SK-N-SH (cell line): Measurements from ENCODE around the gene HNRNPAB. TPM values are rescaled to one million over a fixed set of nuclear protein-coding genes. Genes with fewer than 3 reads are reported as not detected.
A peak's percentile ranks its signal among the peaks of the same experiment; 100 is the strongest.

Experiments used
- CTCF ChIA-PET: fragments of 300-600, 350-600 bp; formaldehyde crosslinking; extraction: SDS; loops from one replicate; lab custom pipeline; 2021; lab: Yijun Ruan, JAX
- POLR2A ChIA-PET: fragments of 350-600 bp; sonication (Branson Sonifier 250); formaldehyde crosslinking; extraction: SDS; loops from one replicate; lab custom pipeline; 2020; ENCODE audit warnings: antibody characterized with exemption, inconsistent platforms; lab: Yijun Ruan, JAX
- DNase-seq: peaks from one replicate; pipeline ENCODE4 v3.0.0; 2012
- H2AFZ ChIP-seq: fragments of 200-600 bp; sonication (generic); 2 replicates; pipeline ENCODE4 v1.8.1; 2016; ENCODE audit warnings: antibody characterized with exemption, mild to moderate bottlenecking, low read depth
- H3F3A ChIP-seq: fragments of 200-600 bp; sonication (generic); replicated peaks from 2 replicates; pipeline ENCODE3; 2016; ENCODE audit warnings: antibody characterized with exemption, mild to moderate bottlenecking; ENCODE audit not compliant: insufficient read depth
- H3K27ac ChIP-seq, 2 experiments: fragments of 200-500 bp in 1 of 2; fragments of 200-600 bp in 1 of 2; sonication (Bioruptor generic) in 1 of 2; sonication (generic), shearing (Covaris generic) in 1 of 2; 2 replicates each; pipeline versions ENCODE4 v1.5.1 to v1.6.1; 2014 to 2016; ENCODE audit warnings: low read depth in 2 of 2, inconsistent platforms in 1 of 2, low read length in 1 of 2, mild to moderate bottlenecking in 1 of 2, mixed read lengths in 1 of 2
- H3K27me3 ChIP-seq: fragments of 200-600 bp; sonication (generic), shearing (Covaris generic); 2 replicates; pipeline ENCODE4 v1.6.1; 2016; ENCODE audit warnings: mixed run types; ENCODE audit not compliant: insufficient read depth
- H3K36me3 ChIP-seq, 2 experiments: fragments of 200-500 bp in 1 of 2; fragments of 200-600 bp in 1 of 2; sonication (Bioruptor generic) in 1 of 2; sonication (generic) in 1 of 2; replicated peaks in 1 of 2; 2 replicates each; pipeline versions ENCODE3 to v1.5.1; 2014 to 2016; ENCODE audit warnings: low read length in 1 of 2, mild to moderate bottlenecking in 1 of 2; ENCODE audit not compliant: insufficient read depth in 2 of 2, control insufficient read depth in 1 of 2
- H3K4me1 ChIP-seq, 2 experiments: fragments of 200-500 bp in 1 of 2; fragments of 200-600 bp in 1 of 2; sonication (Bioruptor generic) in 1 of 2; sonication (generic), shearing (Covaris generic) in 1 of 2; 2 replicates each; pipeline versions ENCODE4 v1.5.1 to v1.6.1; 2014 to 2016; ENCODE audit warnings: low read depth in 1 of 2, low read length in 1 of 2, mixed run types in 1 of 2; ENCODE audit not compliant: insufficient read depth in 2 of 2, control insufficient read depth in 1 of 2
- H3K4me2 ChIP-seq: fragments of 200-600 bp; sonication (generic), shearing (Covaris generic); 2 replicates; pipeline ENCODE4 v1.6.1; 2017; ENCODE audit warnings: mixed run types
- H3K4me3 ChIP-seq, 2 experiments: fragments of 200-500 bp in 1 of 2; fragments of 200-600 bp in 1 of 2; sonication (Bioruptor generic) in 1 of 2; sonication (generic), shearing (Covaris generic) in 1 of 2; 2 replicates each; pipeline versions ENCODE4 v1.5.1 to v1.8.1; 2014 to 2016; ENCODE audit warnings: low read depth in 2 of 2, inconsistent platforms in 1 of 2, low read length in 1 of 2, mild to moderate bottlenecking in 1 of 2, mixed read lengths in 1 of 2, moderate library complexity in 1 of 2
- H3K79me2 ChIP-seq: fragments of 200-600 bp; sonication (generic); 2 replicates; pipeline ENCODE4 v1.8.1; 2017; ENCODE audit warnings: mild to moderate bottlenecking; ENCODE audit not compliant: insufficient read depth
- H3K9ac ChIP-seq: fragments of 200-600 bp; sonication (generic); 2 replicates; pipeline ENCODE4 v1.6.1; 2017; ENCODE audit warnings: mixed run types
- H3K9me2 ChIP-seq: fragments of 200-600 bp; sonication (generic); 2 replicates; pipeline ENCODE4 v1.6.1; 2017; ENCODE audit warnings: mixed run types
- H3K9me3 ChIP-seq: fragments of 200-600 bp; sonication (generic); 2 replicates; pipeline ENCODE4 v1.6.1; 2017; ENCODE audit warnings: mixed run types, mild to moderate bottlenecking, moderate library complexity
- H4K20me1 ChIP-seq: fragments of 200-600 bp; sonication (generic); 2 replicates; pipeline ENCODE4 v1.6.1; 2017; ENCODE audit warnings: mild to moderate bottlenecking, mixed run types; ENCODE audit not compliant: insufficient read depth
- CHD2 ChIP-seq: fragments of 150-350 bp; IDR thresholded peaks from 2 replicates; pipeline ENCODE4 v1.6.1; 2018; ENCODE audit warnings: low read length; ENCODE audit not compliant: partially characterized antibody
- ELF1 ChIP-seq: IDR thresholded peaks from 2 replicates; pipeline ENCODE4 v1.4.0; 2012
- EP300 ChIP-seq, 2 experiments: IDR thresholded peaks; 2 replicates each; pipeline versions ENCODE4 v1.4.0 to v1.6.1; 2012; ENCODE audit warnings: borderline replicate concordance in 1 of 2, low read depth in 1 of 2, low read length in 1 of 2
- EZH2phosphoT487 ChIP-seq: fragments of 200-600 bp; sonication (generic); IDR thresholded peaks from 2 replicates; pipeline ENCODE4 v1.6.1; 2017; ENCODE audit warnings: low read depth, mixed run types, mild to moderate bottlenecking, antibody characterized with exemption, moderate library complexity, borderline replicate concordance
- FOSL2 ChIP-seq: IDR thresholded peaks from 2 replicates; pipeline ENCODE4 v1.4.0; 2012; ENCODE audit warnings: low read depth, mild to moderate bottlenecking, moderate library complexity, borderline replicate concordance
- FOXM1 ChIP-seq: IDR thresholded peaks from 2 replicates; pipeline ENCODE4 v1.4.0; 2012; ENCODE audit warnings: low read depth, mild to moderate bottlenecking
- GATA2 ChIP-seq: sonication (generic); formaldehyde crosslinking; IDR thresholded peaks from 2 replicates; pipeline ENCODE4 v1.5.0; 2020; ENCODE audit warnings: mild to moderate bottlenecking, missing genetic modification reagents
- IRF3 ChIP-seq: fragments of 150-350 bp; IDR thresholded peaks from 2 replicates; pipeline ENCODE4 v1.6.1; 2016; ENCODE audit warnings: mild to moderate bottlenecking, low read depth, low read length
- JUND ChIP-seq: IDR thresholded peaks from 2 replicates; pipeline ENCODE4 v1.4.0; 2012
- MAX ChIP-seq: IDR thresholded peaks from 2 replicates; pipeline ENCODE4 v1.4.0; 2012; ENCODE audit warnings: low read depth
- MEF2A ChIP-seq: IDR thresholded peaks from 2 replicates; pipeline ENCODE4 v1.4.0; 2012; ENCODE audit warnings: low read depth, borderline replicate concordance
- MXI1 ChIP-seq: IDR thresholded peaks from 2 replicates; pipeline ENCODE4 v1.6.1; 2012; ENCODE audit warnings: mild to moderate bottlenecking, low read depth, low read length, improper control_type of control experiment
- NRF1 ChIP-seq: IDR thresholded peaks from 2 replicates; pipeline ENCODE4 v1.6.1; 2012; ENCODE audit warnings: low read depth, mild to moderate bottlenecking, low read length
- POLR2AphosphoS5 ChIP-seq: IDR thresholded peaks from 2 replicates; pipeline ENCODE4 v1.6.1; 2012; ENCODE audit warnings: low read depth, low read length
- SIN3A ChIP-seq: IDR thresholded peaks from 2 replicates; pipeline ENCODE4 v1.6.1; 2012; ENCODE audit warnings: low read depth, mild to moderate bottlenecking, low read length, moderate library complexity, borderline replicate concordance
- SMC3 ChIP-seq: IDR thresholded peaks from 2 replicates; pipeline ENCODE4 v1.6.1; 2012; ENCODE audit warnings: low read depth, low read length, improper control_type of control experiment
- TAF1 ChIP-seq: IDR thresholded peaks from 2 replicates; pipeline ENCODE4 v1.6.1; 2012; ENCODE audit warnings: low read depth, mild to moderate bottlenecking, low read length, moderate library complexity, borderline replicate concordance
- USF1 ChIP-seq: IDR thresholded peaks from 2 replicates; pipeline ENCODE4 v1.4.0; 2012; ENCODE audit warnings: low read depth, borderline replicate concordance
- YY1 ChIP-seq: IDR thresholded peaks from 2 replicates; pipeline ENCODE4 v1.4.0; 2012; ENCODE audit warnings: low read depth, mild to moderate bottlenecking
- WGBS: methylation state at CpG from one replicate; pipeline ENCODE4 v1.1.6; 2017; ENCODE audit warnings: low lambda C conversion rate; 5-methylcytosine and 5-hydroxymethylcytosine counted together
- polyA plus RNA-seq, 3 experiments: library from polyadenylated mRNA; depleted of rRNA; stranded (reverse); fragments of >200 nt; gene quantifications; 2 replicates each; pipeline ENCODE4 v1.2.3, GENCODE V29; 2012

The HNRNPAB gene
- polyA plus RNA-seq, 1 of the 3 experiments (the other 2 are of a cell fraction) = 164 TPM

GRCh38 chr5:178241231-178241663 lies 36.9 kb downstream of the HNRNPAB start:
- no peaks in the 10 kb centered on the region for H3K27me3 ChIP-seq
- TF ChIP-seq EP300 (IDR thresholded peaks at IDR 0.05; ENCODE audit: borderline replicate concordance in 1 of 2, low read depth in 1 of 2, low read length in 1 of 2) (no peak), MXI1 (no peak), FOXM1 (no peak), YY1 (no peak), SIN3A (no peak), SMC3 (no peak), EZH2phosphoT487 (no peak), GATA2 (CRISPR knock-in tag) (no peak), POLR2AphosphoS5 (no peak), IRF3 (no peak), FOSL2 (no peak), NRF1 (no peak), MEF2A (no peak), CHD2 (no peak)
- TF ChIP-seq, all 33 proteins: peak for 0
- Histone ChIP-seq H4K20me1 (no peaks in the 10 kb centered on the region), H2AFZ (no peak overlapping the region), H3K79me2 (no peaks in the 10 kb centered on the region), H3K4me2 (no peak overlapping the region), H3K36me3 (no peaks in the 10 kb centered on the region), H3K9me3 (no peaks in the 10 kb centered on the region), H3K4me1 (peaks cover 0 to 29% of the 10 kb centered on the region in 2 experiments; a peak in 1 of 4 replicates), H3K27ac (no peak overlapping the region), H3F3A (no peaks in the 10 kb centered on the region), H3K4me3 (no peak overlapping the region), H3K9ac (no peak overlapping the region), H3K9me2 (no peaks in the 10 kb centered on the region)
- DNase-seq = no peak
- 79% methylated on average over 4 of the region's 8 CpGs for WGBS
- ChIA-PET CTCF (interaction anchor here (12.2 kb wide), 1 partner anchor 351 kb away, joined by 147 read pairs; the partner anchor contains the start of gene COL23A1), POLR2A (interaction anchor here (1.5 kb wide), 1 partner anchor 9 kb away, joined by 3 read pairs; no protein-coding TSS in a partner anchor)

- Histone ChIP-seq H2AFZ (no peak overlapping the region), H3K4me3 (no peak overlapping the region), H3K79me2 (no peaks in the 10 kb centered on the region), H3F3A (no peaks in the 10 kb centered on the region), H4K20me1 (no peaks in the 10 kb centered on the region), H3K9me2 (no peaks in the 10 kb centered on the region), H3K9me3 (no peaks in the 10 kb centered on the region), H3K4me2 (no peak overlapping the region), H3K27me3 (no peaks in the 10 kb centered on the region), H3K36me3 (no peaks in the 10 kb centered on the region), H3K9ac (no peak overlapping the region), H3K27ac (no peak overlapping the region), H3K4me1 (peaks cover 0 to 29% of the 10 kb centered on the region in 2 experiments; a peak in 1 of 4 replicates)
- ChIA-PET POLR2A (interaction anchor here (1.5 kb wide), 1 partner anchor 10 kb away, joined by 3 read pairs; no protein-coding TSS in a partner anchor), CTCF (interaction anchor here (0.9 to 12.2 kb wide), 2 partner anchors 348 to 350 kb away, joined by 4 to 147 read pairs; partner anchors contain the start of gene COL23A1)
- 40% methylated on average over 4 of the region's 15 CpGs for WGBS
- DNase-seq = peak; percentile 21
- TF ChIP-seq MAX (no peak), USF1 (no peak), EP300 (IDR thresholded peaks at IDR 0.05; ENCODE audit: borderline replicate concordance in 1 of 2, low read depth in 1 of 2, low read length in 1 of 2) (no peak), IRF3 (no peak), MEF2A (no peak), CHD2 (no peak), ELF1 (no peak), TAF1 (no peak), NRF1 (no peak), JUND (no peak), FOXM1 (no peak), POLR2AphosphoS5 (no peak)
Observed at GRCh38 chr5:178241688-178242231, 37.4 kb downstream of the HNRNPAB start.
